HG03066 (cell line): ENCODE results near the gene NFATC3.

Experiments used
- ATAC-seq: cut with Tn5 transposase; IDR thresholded peaks from one replicate; pipeline ENCODE4 v1.9.1; 2021; ENCODE audit warnings: low read depth; ENCODE audit not compliant: unreplicated experiment

Gene NFATC3

GRCh38 chr16:68085259-68086071 lies at the start of gene NFATC3:
Gene NFATC3 (plus strand): TSS chr16:68085370. CDS start chr16:68085682, 312 bp downstream.
- ATAC-seq, result peak; percentile 47

- no peak for ATAC-seq
These were observed 47.2 kb upstream of the NFATC3 start for GRCh38 chr16:68037841-68038597.

DNA sequence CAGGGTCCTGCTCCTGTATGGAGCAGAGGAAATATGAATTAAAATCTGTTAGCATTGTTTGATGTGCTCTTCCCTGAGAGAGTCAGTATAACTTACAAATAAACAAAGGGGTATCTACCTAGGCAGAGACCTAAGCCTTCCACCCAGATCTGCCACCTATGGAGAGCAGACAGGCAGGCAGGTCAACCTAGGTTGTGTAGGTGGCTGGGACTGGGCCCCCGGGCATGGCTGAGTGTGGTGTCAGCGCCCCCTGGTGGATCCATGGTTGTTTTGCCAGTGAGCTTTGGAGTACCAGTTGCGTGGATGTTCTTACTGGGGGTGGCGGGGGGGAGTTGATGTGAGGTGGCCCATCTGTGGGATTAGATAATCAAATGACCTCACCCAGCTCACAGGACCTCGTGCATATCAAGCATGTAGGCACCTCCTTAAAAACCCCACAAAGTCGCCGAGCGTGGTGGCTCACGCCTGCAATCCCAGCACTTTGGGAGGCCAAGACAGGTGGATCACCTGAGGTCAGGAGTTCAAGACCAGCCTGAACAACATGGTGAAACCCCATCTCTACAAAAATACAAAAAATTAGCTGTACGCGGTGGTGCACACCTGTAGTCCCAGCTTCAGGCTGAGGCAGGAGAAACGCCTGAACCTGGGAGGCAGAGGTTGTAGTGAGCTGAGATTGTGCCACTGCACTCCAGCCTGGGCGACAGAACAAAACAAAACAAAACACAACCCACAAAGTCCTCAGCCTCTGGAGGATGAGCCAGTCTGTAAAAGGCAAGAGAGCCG lies 44.5 kb upstream of the NFATC3 start:
- peak; percentile 73 for ATAC-seq

DNA sequence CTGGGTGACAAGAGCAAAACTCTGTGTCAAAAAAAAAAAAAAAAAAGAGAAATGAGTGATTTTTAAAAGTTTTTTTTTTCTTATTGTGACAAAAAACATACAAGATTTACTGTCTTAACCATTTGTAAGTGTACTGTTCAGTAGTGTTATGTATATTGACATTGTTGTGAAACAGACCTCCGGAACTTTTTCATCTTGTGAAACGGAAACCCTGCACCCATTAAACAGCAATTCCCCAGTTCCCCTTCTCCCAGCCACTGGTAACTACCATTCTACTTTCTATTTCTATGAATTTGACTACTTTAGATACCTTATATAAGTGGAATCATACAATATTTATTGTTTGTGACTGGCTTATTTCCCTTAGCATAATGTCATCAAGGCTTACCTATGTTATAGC lies 43.4 kb upstream of the NFATC3 start:
- no peak for ATAC-seq

DNA sequence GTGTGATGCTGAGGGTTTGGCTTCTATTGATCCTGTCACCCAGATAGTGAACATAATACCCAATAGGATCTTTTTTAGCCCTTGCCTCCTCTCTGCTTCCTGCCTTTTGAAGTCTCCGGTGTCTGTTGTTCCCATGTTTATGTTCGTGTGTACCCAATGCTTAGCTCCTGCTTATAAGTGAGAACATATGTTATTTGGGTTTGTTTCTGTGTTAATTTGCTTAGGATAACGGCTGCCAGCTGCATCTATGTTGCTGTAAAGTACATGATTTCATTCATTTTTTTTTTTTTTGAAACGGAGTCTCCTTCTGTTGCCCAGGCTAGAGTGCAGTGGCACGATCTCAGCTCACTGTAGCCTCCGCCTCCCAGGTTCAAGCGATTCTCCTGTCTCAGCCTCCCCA lies 39.1 kb upstream of the NFATC3 start:
- no peak for ATAC-seq

DNA sequence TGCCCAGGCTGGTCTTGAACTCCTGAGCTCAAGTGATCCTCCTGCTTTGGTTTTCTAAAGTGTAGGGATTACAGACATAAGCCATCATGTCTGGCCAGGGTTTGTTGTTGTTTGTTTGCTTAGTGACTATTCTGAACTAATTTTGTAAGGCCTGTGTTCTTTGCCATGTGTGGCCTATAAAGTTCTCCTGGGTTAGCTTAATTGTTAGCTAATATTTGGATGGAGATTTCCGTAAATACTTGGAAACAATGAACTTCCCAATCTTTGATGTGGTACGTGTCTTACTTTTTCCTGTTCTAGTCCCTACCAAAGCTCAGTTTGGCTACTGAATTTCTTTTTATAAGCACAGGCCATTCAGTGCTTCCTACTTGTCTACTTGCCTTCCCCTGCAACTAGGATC lies 37.2 kb upstream of the NFATC3 start:
- ATAC-seq, result no peak

GRCh38 chr16:68049449-68049848 lies 35.7 kb upstream of the NFATC3 start:
- ATAC-seq, result no peak

- ATAC-seq, result no peak
These were observed 29.8 kb upstream of the NFATC3 start for GRCh38 chr16:68055395-68055794.

GRCh38 chr16:68059804-68060203 lies 25.4 kb upstream of the NFATC3 start:
- no peak for ATAC-seq

DNA sequence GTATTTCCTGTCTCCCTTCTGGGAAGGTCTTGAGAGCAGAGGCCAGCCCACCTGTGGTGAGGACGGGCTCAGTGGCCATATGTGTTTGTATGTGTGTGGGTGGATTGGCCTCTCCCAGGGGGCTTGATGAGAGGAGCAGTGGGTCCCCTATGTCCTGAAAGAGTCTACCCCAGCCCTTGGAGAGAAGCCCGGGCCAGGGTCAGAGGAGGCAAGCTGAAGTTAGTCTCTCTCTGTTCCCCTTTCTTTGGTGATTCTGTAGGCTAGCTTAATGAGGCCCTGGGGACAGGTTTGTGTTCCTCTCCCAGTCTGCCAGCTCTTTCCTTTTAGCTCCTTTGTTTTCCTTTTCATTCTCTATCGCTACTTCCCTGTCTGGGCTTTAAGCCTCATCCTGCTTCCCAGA lies 23.8 kb upstream of the NFATC3 start:
- no peak for ATAC-seq

- no peak for ATAC-seq
These were observed 22.2 kb upstream of the NFATC3 start for GRCh38 chr16:68062910-68063393.

- ATAC-seq, result no peak
These were observed 20.3 kb upstream of the NFATC3 start for GRCh38 chr16:68064791-68065365.

DNA sequence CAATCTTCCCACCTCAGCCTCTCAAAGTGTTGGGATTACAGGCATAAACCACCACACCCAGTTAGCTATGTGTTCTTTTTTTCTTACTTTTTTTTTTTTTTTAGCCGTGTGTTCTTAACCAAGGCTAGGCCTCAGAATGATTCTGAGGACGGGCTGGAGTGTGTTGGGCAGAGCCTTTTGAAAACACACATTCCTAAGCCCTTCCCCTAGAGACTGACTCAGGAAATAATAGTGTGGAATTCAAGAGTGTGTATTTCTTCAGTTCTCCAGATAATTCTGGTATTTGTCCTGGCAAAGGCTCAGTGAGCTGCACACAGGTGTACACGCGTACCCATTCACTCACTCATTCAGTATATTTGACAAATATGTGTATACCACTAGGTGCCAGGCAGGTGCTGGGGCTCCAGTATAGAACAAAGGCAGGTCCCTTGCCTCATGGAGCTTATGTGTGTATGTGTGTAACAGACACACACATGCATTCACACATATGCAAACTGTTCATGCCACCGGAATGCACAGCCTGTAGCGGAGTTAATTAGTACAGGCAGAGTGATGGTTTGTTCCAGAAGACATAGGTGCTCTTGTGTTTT lies 19.4 kb upstream of the NFATC3 start:
- ATAC-seq, result no peak

DNA sequence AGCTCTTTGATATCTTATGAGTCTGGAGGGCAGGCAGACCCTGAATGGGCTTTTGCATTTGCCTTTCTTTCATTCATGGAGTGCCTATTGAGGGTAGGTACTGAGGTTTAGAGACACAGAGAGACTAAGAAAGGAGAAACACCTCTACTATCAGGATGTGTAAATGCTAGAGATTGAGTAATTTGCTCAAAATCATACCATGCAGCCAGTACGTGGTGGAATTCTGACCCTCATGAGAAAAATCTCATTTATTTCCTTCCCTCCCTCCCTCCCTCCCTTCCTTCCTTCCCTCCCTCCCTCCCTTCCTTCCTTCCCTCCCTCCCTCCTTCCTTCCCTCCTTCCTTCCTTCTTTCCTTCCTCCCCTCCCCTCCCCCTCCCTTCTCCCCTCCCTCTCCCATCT lies 18.4 kb upstream of the NFATC3 start:
- ATAC-seq, result no peak

DNA sequence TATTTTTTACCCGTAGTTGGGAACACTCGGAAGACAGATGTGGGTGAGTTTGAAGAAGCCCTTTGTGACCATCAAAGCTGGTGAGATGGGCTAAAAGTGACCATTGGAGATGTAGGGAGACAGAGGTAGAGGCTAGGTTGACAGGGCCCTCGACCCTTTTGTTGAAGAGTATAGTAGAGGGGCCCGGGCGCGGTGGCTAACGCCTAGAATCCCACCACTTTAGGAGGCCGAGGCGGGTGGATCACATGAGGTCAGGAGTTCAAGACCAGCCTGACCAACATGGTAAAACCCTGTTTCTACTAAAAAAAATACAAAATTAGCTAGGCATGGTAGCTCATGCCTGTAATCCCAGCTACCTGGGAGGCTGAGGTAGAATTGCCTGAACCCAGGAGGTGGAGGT lies 16.2 kb upstream of the NFATC3 start:
- ATAC-seq, result no peak

DNA sequence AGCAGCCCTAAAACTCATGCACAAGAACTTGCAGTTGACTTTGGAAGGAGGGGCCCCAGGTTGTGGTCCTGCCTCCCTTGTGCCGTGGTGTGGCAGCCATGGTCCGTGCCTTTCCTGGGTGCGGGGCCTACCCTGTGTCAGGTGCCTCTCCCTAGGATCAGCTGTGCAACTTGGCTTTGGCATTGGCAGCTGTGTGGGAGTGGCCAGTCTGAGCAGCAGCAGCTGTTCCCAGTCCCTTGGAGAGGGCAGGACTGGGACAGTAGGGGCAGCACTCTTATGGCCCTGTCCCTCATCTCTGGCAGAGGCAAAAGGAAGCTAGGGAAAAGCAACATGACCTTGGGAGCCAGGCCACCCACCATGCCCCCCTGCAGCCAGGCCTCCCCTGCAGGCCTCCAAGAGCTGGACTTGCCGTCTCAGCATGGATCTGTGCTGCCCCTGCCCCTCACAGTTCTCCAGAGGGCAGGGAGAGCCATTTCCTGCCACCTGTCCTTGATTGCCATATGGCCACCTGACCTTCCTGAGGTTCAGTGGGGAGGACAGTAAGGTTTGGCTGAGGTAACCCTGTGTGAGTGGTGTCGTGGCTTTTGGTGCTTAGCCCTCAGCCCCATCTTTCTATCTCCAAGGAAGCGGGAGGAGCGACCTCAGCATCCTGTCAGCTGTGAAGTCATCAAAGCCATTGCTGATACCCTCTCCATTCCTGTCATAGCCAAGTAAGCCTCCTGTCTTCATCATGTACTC lies 15.5 kb upstream of the NFATC3 start:
- ATAC-seq, result no peak

GRCh38 chr16:68070249-68070730 lies 14.9 kb upstream of the NFATC3 start:
- no peak for ATAC-seq

- ATAC-seq, result peak; percentile 30
These were observed 14.2 kb upstream of the NFATC3 start for GRCh38 chr16:68070806-68071517.

DNA sequence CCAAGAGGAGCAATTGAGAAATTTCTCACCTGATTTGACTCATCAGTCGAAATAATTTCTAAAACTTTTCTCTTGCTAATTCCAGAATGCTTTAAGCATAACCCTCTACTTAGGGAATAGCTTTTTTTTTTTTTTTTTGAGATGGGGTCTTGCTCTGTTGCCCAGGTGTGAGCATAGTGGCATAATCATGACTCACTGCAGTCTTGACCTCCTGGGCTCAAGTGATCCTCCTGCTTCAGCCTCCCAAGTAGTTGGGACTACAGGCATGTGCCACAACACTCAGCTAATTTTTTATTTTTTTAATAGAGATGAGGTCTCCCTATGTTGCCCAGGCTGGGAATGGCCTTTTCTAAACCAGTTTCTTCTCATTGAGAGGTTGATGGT lies 13.7 kb upstream of the NFATC3 start:
- ATAC-seq, result no peak
